Suprapubic skin (tissue), 3 donors: ENCODE results near the gene NR2E1.

Experiments used
- CTCF ChIP-seq, 2 donors: fragments of 200-600 bp in 1 of 2; fragments of 450-650 bp in 1 of 2; sonication (generic) in 1 of 2; IDR thresholded peaks; one replicate each; pipeline ENCODE4 v1.5.1; 2016 to 2019; ENCODE audit warnings: antibody characterized with exemption in 2 of 2, mild to moderate bottlenecking in 1 of 2, moderate library complexity in 1 of 2
- EP300 ChIP-seq: sonication (generic); formaldehyde crosslinking; IDR thresholded peaks from one replicate; pipeline ENCODE4 v1.6.1; 2017; ENCODE audit warnings: antibody characterized with exemption

GRCh38 chr6:108117427-108118358, 48.1 kb upstream of the NR2E1 start:
- TF ChIP-seq CTCF (IDR thresholded peaks at IDR 0.05) (no peak), EP300 (no peak)
